HepG2 (cell line): ENCODE results near the gene THBD. TPM values are rescaled to one million over a fixed set of nuclear protein-coding genes. Genes with fewer than 3 reads are reported as not detected.
A peak's percentile ranks its signal among the peaks of the same experiment; 100 is the strongest.

Experiments
- ATAC-seq: fragments of 200-7000 bp; cut with Tn5 transposase; 3 replicates; pipeline ENCODE4 v1.9.1; 2020; ENCODE audit warnings: mild to moderate bottlenecking, moderate library complexity
- BruUV-seq: library from RNA; stranded (reverse); fragments of 400-500 nt; replicated peaks from 2 replicates; lab custom pipeline; 2021; lab: Mats Ljungman, UMichigan
- CTCF ChIA-PET: fragments of 300-600 bp; formaldehyde crosslinking; extraction: SDS; loops from one replicate; lab custom pipeline; 2021; ENCODE audit warnings: low total read pairs, inconsistent platforms, low intra/inter-chr PET ratio; lab: Yijun Ruan, JAX
- POLR2A ChIA-PET: fragments of 350-600 bp; sonication (Branson Sonifier 250); formaldehyde crosslinking; loops from one replicate; lab custom pipeline; 2020; ENCODE audit warnings: antibody characterized with exemption, inconsistent platforms; lab: Yijun Ruan, JAX
- DNase-seq: peaks from one replicate; pipeline ENCODE4 v3.0.0-alpha.2; 2015; ENCODE audit warnings: low spot score
- FAIRE-seq: peaks from 3 replicates; lab custom pipeline; 2011; peaks lifted over from hg19 to GRCh38; lab: Jason Lieb, UNC
- H2AFZ ChIP-seq: one replicate; pipeline ENCODE4 v1.6.1; 2011; ENCODE audit warnings: low read length, inconsistent platforms
- H3K27ac ChIP-seq: fragments of 300-600 bp; 3 replicates; pipeline ENCODE4 v1.8.0; 2011; ENCODE audit warnings: mixed run types, mild to moderate bottlenecking, mixed read lengths, low read length, inconsistent platforms; ENCODE audit not compliant: insufficient read depth; ENCODE audit errors: extremely low read length
- H3K27me3 ChIP-seq, 2 experiments: fragments of 200-600 bp in 1 of 2; 2 replicates in 1 of 2; 3 replicates in 1 of 2; pipeline versions ENCODE4 v1.6.0 to v1.8.0; 2011; ENCODE audit warnings: low read length in 2 of 2, mild to moderate bottlenecking in 2 of 2, moderate library complexity in 2 of 2, inconsistent platforms in 1 of 2; ENCODE audit not compliant: insufficient read depth in 2 of 2, control insufficient read depth in 1 of 2
- H3K36me3 ChIP-seq, 2 experiments: fragments of 200-600 bp in 1 of 2; replicated peaks in 1 of 2; 2 replicates in 1 of 2; 3 replicates in 1 of 2; pipeline versions ENCODE4 v1.5.1 to v1.8.0; 2011; ENCODE audit warnings: low read length in 2 of 2, inconsistent platforms in 1 of 2; ENCODE audit not compliant: insufficient read depth in 2 of 2, control insufficient read depth in 1 of 2
- H3K4me1 ChIP-seq: 2 replicates; pipeline ENCODE4 v1.5.1; 2012; ENCODE audit warnings: low read length, inconsistent platforms; ENCODE audit not compliant: insufficient read depth
- H3K4me2 ChIP-seq: 2 replicates; pipeline ENCODE4 v1.6.0; 2011; ENCODE audit warnings: low read depth, low read length, inconsistent platforms
- H3K4me3 ChIP-seq, 3 experiments: fragments of 200-600 bp in 1 of 3; sonication (generic), shearing (Covaris generic) in 1 of 3; replicated peaks in 1 of 3; 2 replicates each; pipeline ENCODE4 v1.5.1; 2011 to 2016; ENCODE audit warnings: low read length in 3 of 3, inconsistent platforms in 2 of 3, low read depth in 2 of 3, mild to moderate bottlenecking in 2 of 3, control low read depth in 1 of 3, mixed read lengths in 1 of 3; ENCODE audit not compliant: insufficient read depth in 1 of 3
- H3K79me2 ChIP-seq: one replicate; pipeline ENCODE4 v1.6.1; 2011; ENCODE audit warnings: low read length, inconsistent platforms; ENCODE audit not compliant: insufficient read depth
- H3K9ac ChIP-seq: 2 replicates; pipeline ENCODE4 v1.6.0; 2011; ENCODE audit warnings: mild to moderate bottlenecking, low read depth, low read length, inconsistent platforms; ENCODE audit not compliant: insufficient read depth
- H3K9me3 ChIP-seq: 2 replicates; pipeline ENCODE4 v1.5.1; 2012; ENCODE audit warnings: mild to moderate bottlenecking, low read length
- H4K20me1 ChIP-seq: 2 replicates; pipeline ENCODE4 v1.6.0; 2011; ENCODE audit warnings: inconsistent platforms, mild to moderate bottlenecking, low read length, moderate library complexity; ENCODE audit not compliant: insufficient read depth
- AGO1 ChIP-seq: fragments of 200-400 bp; formaldehyde crosslinking; IDR thresholded peaks from 2 replicates; pipeline ENCODE4 v1.6.1; 2017; ENCODE audit warnings: mild to moderate bottlenecking, low read depth, low read length, moderate library complexity; ENCODE audit not compliant: poor library complexity, severe bottlenecking
- HCFC1 ChIP-seq: fragments of 150-350 bp; IDR thresholded peaks from 2 replicates; pipeline ENCODE4 v1.6.1; 2014; ENCODE audit warnings: low read depth, low read length
- RAD21 ChIP-seq: fragments of 450-650 bp; formaldehyde crosslinking; IDR thresholded peaks from 2 replicates; pipeline ENCODE4 v1.5.0; 2020; ENCODE audit warnings: mild to moderate bottlenecking
- SMC3 ChIP-seq: IDR thresholded peaks from 2 replicates; pipeline ENCODE4 v1.6.1; 2011; ENCODE audit warnings: low read length, improper control_type of control experiment
- STAG1 ChIP-seq: sonication (generic); formaldehyde crosslinking; IDR thresholded peaks from 2 replicates; pipeline ENCODE4 v1.4.0; 2020; ENCODE audit warnings: missing genetic modification reagents
- THAP11 ChIP-seq: IDR thresholded peaks from 2 replicates; pipeline ENCODE4 v1.6.1; 2016; ENCODE audit warnings: missing biosample characterization, missing genetic modification reagents
- ZNF652 ChIP-seq: IDR thresholded peaks from 2 replicates; pipeline ENCODE4 v1.6.1; 2016; ENCODE audit warnings: low read depth, borderline replicate concordance
- WGBS: methylation state at CpG from one replicate; pipeline ENCODE4 v1.1.6; 2017; ENCODE audit warnings: low lambda C conversion rate; 5-methylcytosine and 5-hydroxymethylcytosine counted together
- in situ Hi-C: cut with HindIII; loops from 2 replicates; pipeline ENCODE4 v1.10.0; 2017; ENCODE audit warnings: low pct_unique_long_range_greater_than_20kb; ENCODE audit not compliant: extremely low pct_ligation_motif_present
- intact Hi-C: fragments of 100-400 bp; cut with micrococcal nuclease; formaldehyde crosslinking; loops from one replicate; pipeline ENCODE4 v1.10.0; 2022; ENCODE audit not compliant: unreplicated experiment
- polyA plus RNA-seq, 8 experiments: library from polyadenylated mRNA; depleted of rRNA in 3 of 8; stranded (reverse) in 7 of 8; unstranded in 1 of 8; fragments of >200 nt; fragmentation: Illumina TruSeq in 4 of 8; extraction: Trizol in 4 of 8; gene quantifications; 2 replicates each; pipeline versions ENCODE4 v1.2.1 to v1.2.3, GENCODE V29; 2011 to 2016; ENCODE audit warnings: low read depth in 4 of 8, missing spikeins in 1 of 8, mixed read lengths in 1 of 8; ENCODE audit not compliant: insufficient read depth in 1 of 8
- total RNA-seq, 5 experiments: library from RNA; depleted of rRNA; stranded (reverse); fragments of >200 nt; fragmentation: Illumina TruSeq; extraction: Trizol; gene quantifications; 2 replicates each; pipeline ENCODE4 v1.2.3, GENCODE V29; 2016; ENCODE audit warnings: low read depth in 1 of 5
- TF ChIP-seq, protein P1 (sequence below): sonication (generic); formaldehyde crosslinking; IDR thresholded peaks from 2 replicates; pipeline ENCODE4 v1.4.0; 2020; ENCODE audit warnings: missing genetic modification reagents
- TF ChIP-seq, protein P2 (sequence below): sonication (generic); formaldehyde crosslinking; IDR thresholded peaks from 2 replicates; pipeline ENCODE4 v1.5.0; 2020; ENCODE audit warnings: mild to moderate bottlenecking, missing genetic modification reagents, moderate library complexity

The THBD gene
- total and polyA plus RNA-seq, 2 of the 13 experiments (the other 11 are each of a cell fraction or from before 2014, with no cell fraction given): 0.03 TPM; not detected in 1

DNA sequence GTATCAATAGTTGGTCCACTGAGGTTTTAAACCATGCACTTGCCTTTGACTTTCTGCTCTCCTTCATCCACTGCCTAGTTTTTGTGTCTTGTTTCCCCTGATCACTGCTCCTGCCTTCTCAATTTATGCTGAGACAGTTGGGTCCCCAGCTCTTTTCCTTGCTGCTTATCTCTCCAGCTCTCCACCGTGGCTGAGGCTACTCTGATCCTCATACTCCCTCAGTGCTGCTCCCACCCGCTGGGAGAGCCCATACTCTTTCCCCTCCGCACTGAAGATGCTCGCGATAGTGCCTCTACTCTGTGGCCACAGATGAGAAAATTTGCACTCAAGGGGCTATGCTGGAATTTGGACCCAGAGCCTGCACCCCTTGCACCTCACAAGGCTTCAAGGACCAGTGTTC lies 3.4 kb upstream of the THBD start (continued):
- TF ChIP-seq, protein P1, sequence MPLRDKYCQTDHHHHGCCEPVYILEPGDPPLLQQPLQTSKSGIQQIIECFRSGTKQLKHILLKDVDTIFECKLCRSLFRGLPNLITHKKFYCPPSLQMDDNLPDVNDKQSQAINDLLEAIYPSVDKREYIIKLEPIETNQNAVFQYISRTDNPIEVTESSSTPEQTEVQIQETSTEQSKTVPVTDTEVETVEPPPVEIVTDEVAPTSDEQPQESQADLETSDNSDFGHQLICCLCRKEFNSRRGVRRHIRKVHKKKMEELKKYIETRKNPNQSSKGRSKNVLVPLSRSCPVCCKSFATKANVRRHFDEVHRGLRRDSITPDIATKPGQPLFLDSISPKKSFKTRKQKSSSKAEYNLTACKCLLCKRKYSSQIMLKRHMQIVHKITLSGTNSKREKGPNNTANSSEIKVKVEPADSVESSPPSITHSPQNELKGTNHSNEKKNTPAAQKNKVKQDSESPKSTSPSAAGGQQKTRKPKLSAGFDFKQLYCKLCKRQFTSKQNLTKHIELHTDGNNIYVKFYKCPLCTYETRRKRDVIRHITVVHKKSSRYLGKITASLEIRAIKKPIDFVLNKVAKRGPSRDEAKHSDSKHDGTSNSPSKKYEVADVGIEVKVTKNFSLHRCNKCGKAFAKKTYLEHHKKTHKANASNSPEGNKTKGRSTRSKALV: no peak

DNA sequence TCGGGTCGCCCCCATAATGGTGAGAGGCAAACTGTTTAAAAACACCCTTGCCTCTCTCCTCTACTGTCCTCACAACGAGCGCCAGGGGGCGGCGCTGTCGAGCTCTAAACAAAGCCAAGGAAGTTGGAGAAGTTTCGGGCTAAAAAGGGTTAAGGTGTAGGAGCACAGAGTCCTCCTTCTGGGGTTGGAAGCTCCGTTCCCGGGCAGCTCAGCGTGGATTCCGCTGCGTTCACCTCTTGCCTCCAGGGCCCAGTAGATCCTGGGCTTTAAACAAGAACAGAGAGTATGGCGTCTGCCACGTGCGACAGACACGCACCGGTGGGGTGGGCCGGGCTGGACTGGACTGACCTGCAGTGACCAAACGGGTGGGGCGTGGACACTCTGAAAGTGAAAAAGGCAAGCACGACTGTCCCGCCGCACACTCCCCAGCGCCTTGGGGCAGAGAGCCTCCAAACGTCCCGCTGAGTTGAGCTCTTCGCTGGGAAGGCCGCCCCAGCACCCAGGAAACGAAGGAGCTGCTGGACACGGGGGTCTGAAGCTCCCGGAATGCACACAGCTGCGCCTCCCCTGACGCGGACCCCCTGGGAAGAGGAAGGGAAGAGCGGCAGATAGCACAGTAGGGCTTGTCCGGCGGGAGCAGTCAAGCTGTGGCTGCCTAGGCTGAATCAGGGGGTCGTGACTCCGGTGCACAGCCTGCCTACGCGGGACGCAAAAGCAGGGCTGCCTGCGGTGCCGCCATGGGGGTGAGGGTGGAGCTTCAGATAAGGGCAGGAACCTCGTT lies 1.6 kb upstream of the THBD start:
- Histone ChIP-seq H3K4me1 (no peaks in the 10 kb centered on the region), H3K79me2 (no peaks in the 10 kb centered on the region), H3K9me3 (no peaks in the 10 kb centered on the region), H3K4me2 (no peak overlapping the region), H4K20me1 (no peaks in the 10 kb centered on the region), H3K27me3 (peaks cover 3 to 28% of the 10 kb centered on the region in 2 experiments; a peak in 4 of 5 replicates), H3K9ac (no peak overlapping the region), H3K4me3 (no peak overlapping the region), H2AFZ (no peak overlapping the region), H3K27ac (no peak overlapping the region), H3K36me3 (no peaks in the 10 kb centered on the region)
- ChIA-PET CTCF (no interaction called here), POLR2A (no interaction called here)
- WGBS: 40% methylated on average over 46 of the region's 46 CpGs
- FAIRE-seq (no peak), ATAC-seq (peak; percentile 17; the same call in 2 of the 3 replicates), DNase-seq (no peak)
- intact Hi-C loops: no loop called here
- in situ Hi-C loops: no loop called here
- TF ChIP-seq AGO1 (peak; percentile 32), HCFC1 (no peak), SMC3 (peak; percentile 39), STAG1 (CRISPR knock-in tag) (peak; percentile 51), THAP11 (CRISPR knock-in tag) (no peak), RAD21 (CRISPR knock-in tag) (peak; percentile 25; the same call in 1 of the 2 replicates), ZNF652 (CRISPR knock-in tag) (peak; percentile 84)
- TF ChIP-seq, protein P2, sequence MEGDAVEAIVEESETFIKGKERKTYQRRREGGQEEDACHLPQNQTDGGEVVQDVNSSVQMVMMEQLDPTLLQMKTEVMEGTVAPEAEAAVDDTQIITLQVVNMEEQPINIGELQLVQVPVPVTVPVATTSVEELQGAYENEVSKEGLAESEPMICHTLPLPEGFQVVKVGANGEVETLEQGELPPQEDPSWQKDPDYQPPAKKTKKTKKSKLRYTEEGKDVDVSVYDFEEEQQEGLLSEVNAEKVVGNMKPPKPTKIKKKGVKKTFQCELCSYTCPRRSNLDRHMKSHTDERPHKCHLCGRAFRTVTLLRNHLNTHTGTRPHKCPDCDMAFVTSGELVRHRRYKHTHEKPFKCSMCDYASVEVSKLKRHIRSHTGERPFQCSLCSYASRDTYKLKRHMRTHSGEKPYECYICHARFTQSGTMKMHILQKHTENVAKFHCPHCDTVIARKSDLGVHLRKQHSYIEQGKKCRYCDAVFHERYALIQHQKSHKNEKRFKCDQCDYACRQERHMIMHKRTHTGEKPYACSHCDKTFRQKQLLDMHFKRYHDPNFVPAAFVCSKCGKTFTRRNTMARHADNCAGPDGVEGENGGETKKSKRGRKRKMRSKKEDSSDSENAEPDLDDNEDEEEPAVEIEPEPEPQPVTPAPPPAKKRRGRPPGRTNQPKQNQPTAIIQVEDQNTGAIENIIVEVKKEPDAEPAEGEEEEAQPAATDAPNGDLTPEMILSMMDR: peak; percentile 42
- no TSS peak for BruUV-seq
